ENCODE data around the gene LYPD6B. TPM values are rescaled to one million over a fixed set of nuclear protein-coding genes. Genes with fewer than 3 reads are reported as not detected.

The LYPD6B gene
- total and polyA plus RNA-seq, 10 of the 15 experiments (the other 5 are each of a cell fraction or from before 2014, with no cell fraction given) = 1.0 to 6.6 (median 4.0) TPM

DNA sequence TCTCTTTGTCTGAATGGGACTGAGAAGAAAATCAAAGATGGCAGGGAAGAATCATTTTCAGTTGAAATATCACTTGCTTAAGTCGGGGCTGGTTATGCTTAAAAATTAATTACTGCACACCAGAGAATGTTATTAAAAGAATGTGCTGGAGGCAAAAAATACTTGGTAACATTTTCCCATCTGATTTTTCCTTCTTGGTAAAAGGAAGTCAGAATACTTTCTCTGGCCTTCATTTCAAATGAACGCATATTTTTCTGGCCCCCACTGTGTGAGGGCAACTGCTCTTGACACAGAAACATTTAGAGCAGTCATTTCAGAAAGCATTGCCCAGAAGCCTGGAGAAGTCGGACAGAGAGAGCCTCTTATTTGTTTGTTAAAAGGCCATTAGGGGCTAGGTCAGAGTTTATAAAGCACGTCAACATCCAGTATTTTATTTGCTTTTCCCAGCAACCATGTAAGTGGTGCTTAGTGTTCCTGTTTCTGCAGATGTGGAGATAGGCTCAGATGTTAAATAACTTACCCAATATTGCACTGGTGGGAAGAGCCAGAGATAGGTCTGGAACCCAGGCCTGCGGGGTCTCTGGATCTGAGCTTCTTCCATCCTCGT is 32.9 kb upstream of the LYPD6B start:
- in situ Hi-C loops (cut with MboI) = no loop called here
- ChIA-PET RAD21 (ENCODE audit: unreplicated experiment) (no interaction called here), CTCF (no interaction called here), SMC1A (ENCODE audit: uncharacterized antibody, unreplicated experiment) (no interaction called here), POLR2A (no interaction called here)
- no peak for ATAC-seq
- no peak overlapping the region for H3K4me3 ChIP-seq
- H4K20me1 ChIP-seq (ENCODE audit: control insufficient read depth, insufficient read depth) = no peaks in the 10 kb centered on the region
- H3K9me3 ChIP-seq (replicated peaks; ENCODE audit: control insufficient read depth, insufficient read depth, low read length) = no peaks in the 10 kb centered on the region
- no peak for FAIRE-seq
- WGBS (ENCODE audit: insufficient coverage, insufficient replicate concordance, low lambda C conversion rate, missing lambda C conversion rate) = 50% methylated on average over 6 of the region's 6 CpGs
- H3K4me1 ChIP-seq (ENCODE audit: control insufficient read depth, insufficient read depth, low read length) = no peaks in the 10 kb centered on the region; the same call in 1 of the 2 replicates
- intact Hi-C loops (cut with micrococcal nuclease; ENCODE audit: unreplicated experiment) = no loop called here
- H3K36me3 ChIP-seq (ENCODE audit: control insufficient read depth in 2 of 2, insufficient read depth in 2 of 2, low read length in 1 of 2) = no peaks in the 10 kb centered on the region
- BruUV-seq (replicated peaks) = no TSS peak
- no peaks in the 10 kb centered on the region for H3K79me2 ChIP-seq (ENCODE audit: control insufficient read depth, insufficient read depth, low read length)
- H3K27me3 ChIP-seq (replicated peaks in 1 of 2; ENCODE audit: control insufficient read depth in 2 of 2, insufficient read depth in 2 of 2, low read length in 1 of 2) = no peaks in the 10 kb centered on the region
- H2AFZ ChIP-seq (ENCODE audit: control insufficient read depth, low read depth, low read length) = no peak overlapping the region
- no peak overlapping the region for H3K9ac ChIP-seq (ENCODE audit: control insufficient read depth, insufficient read depth, low read length)
- TF ChIP-seq RAD21 (IDR thresholded peaks at IDR 0.05; ENCODE audit: insufficient read depth, low read depth, low read length) (no peak), ASH2L (IDR thresholded peaks at IDR 0.05; ENCODE audit: borderline replicate concordance, low read depth) (no peak), CHD2 (IDR thresholded peaks at IDR 0.05; ENCODE audit: borderline replicate concordance, low read depth, low read length) (no peak), CREB1 (IDR thresholded peaks at IDR 0.05; ENCODE audit: low read depth) (no peak), TBL1XR1 (IDR thresholded peaks at IDR 0.05; ENCODE audit: low read depth, low read length) (no peak), HDAC2 (IDR thresholded peaks at IDR 0.05) (no peak), SKIL (IDR thresholded peaks at IDR 0.05; ENCODE audit: low read depth, poor library complexity, severe bottlenecking) (no peak), POLR2AphosphoS2 (IDR thresholded peaks at IDR 0.05; ENCODE audit: low read depth, low read length) (no peak), GABPA (IDR thresholded peaks at IDR 0.05; ENCODE audit: low read depth) (no peak), EED (IDR thresholded peaks at IDR 0.05; ENCODE audit: low read depth) (no peak), PBX3 (IDR thresholded peaks at IDR 0.05; ENCODE audit: insufficient replicate concordance, low read depth, low read length) (no peak), IRF4 (IDR thresholded peaks at IDR 0.05; ENCODE audit: low read depth, low read length) (no peak)
- TF ChIP-seq, protein P1, sequence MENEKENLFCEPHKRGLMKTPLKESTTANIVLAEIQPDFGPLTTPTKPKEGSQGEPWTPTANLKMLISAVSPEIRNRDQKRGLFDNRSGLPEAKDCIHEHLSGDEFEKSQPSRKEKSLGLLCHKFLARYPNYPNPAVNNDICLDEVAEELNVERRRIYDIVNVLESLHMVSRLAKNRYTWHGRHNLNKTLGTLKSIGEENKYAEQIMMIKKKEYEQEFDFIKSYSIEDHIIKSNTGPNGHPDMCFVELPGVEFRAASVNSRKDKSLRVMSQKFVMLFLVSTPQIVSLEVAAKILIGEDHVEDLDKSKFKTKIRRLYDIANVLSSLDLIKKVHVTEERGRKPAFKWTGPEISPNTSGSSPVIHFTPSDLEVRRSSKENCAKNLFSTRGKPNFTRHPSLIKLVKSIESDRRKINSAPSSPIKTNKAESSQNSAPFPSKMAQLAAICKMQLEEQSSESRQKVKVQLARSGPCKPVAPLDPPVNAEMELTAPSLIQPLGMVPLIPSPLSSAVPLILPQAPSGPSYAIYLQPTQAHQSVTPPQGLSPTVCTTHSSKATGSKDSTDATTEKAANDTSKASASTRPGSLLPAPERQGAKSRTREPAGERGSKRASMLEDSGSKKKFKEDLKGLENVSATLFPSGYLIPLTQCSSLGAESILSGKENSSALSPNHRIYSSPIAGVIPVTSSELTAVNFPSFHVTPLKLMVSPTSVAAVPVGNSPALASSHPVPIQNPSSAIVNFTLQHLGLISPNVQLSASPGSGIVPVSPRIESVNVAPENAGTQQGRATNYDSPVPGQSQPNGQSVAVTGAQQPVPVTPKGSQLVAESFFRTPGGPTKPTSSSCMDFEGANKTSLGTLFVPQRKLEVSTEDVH (IDR thresholded peaks at IDR 0.05; ENCODE audit: low read depth, partially characterized antibody) = no peak
- no peak overlapping the region for H3K27ac ChIP-seq (ENCODE audit: control insufficient read depth, insufficient read depth)
- DNase-seq (ENCODE audit: low read depth, low spot score) = no peak
- no peak overlapping the region for H3K4me2 ChIP-seq (ENCODE audit: control insufficient read depth, insufficient read depth)
